ENCODE measurements around the gene CXorf58.
A peak's percentile ranks its signal among the peaks of the same experiment; 100 is the strongest.
"Not testable (repeated sequence)": the region's sequence is repeated elsewhere in the genome, so short reads cannot be mapped to it uniquely, and the experiment has no call there.

The CXorf58 gene

DNA sequence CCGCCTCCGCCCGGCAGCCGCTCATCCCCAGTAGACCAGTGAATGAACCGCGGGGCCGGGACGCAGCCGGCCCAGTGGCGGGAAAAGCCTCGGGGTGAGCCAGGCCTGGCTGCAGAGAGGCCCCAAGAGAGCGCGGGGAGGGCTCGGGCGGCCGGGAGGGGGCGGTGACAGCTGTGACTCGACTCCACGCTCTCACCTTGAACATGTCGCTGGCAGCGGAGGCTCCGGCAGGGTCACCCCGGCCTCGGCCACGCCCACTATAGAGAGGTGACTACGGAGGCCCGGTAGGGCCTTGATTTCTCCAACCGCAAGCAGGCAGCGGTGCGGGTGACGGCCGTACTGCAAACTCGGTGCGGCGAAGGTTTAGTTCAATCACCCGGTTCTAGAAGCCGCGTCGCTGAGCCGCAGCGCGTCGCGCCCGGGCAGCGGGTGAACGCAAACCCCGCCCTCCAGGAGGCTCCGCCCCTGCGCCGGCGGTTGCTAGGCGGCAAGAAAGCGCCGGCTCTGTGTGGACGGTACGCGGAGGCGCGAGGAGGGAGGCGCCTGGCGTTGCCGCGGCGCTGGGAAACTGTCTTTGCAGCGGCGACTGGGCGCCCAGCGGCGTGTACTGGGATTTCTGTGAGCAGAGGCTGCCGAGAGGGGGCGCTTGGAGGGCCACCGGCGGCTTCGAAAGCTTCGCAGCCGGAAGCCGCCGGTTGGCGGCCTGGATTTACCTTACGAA is at the start of gene CXorf58, which contains the start of gene APOO:
Gene CXorf58, plus strand, starts transcription at position 509 of the 721 bp plus-strand sequence. CDS start 2,297 bp downstream, outside the sequence.
Gene APOO, minus strand, starts transcription at position 441 of the 721 bp plus-strand sequence. Its CDS starts 236 bp downstream, at position 205.
- DNase-seq = peak; percentile 91

DNA sequence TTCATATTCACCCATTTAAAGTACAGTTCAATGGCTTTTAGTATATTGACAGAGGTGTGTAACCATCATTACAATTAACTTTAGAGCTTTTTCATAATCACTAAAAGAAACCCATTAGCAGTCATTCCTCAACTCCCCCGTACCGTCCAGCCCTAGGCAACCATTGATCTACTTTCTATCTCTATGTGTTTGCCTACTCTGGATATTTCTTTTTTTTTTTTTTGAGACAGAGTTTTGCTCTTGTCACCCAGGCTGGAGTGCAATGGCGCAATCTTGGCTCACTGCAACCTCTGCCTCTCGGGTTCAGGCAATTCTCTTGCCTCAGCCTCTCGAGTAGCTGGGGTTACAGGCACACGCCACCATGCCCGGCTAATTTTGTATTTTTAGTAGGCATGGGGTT is 48.6 kb upstream of the CXorf58 start:
- not testable (repeated sequence) for DNase-seq

GRCh38 chrX:23861215-23861896 is 46.5 kb upstream of the CXorf58 start:
- no peak for DNase-seq

DNA sequence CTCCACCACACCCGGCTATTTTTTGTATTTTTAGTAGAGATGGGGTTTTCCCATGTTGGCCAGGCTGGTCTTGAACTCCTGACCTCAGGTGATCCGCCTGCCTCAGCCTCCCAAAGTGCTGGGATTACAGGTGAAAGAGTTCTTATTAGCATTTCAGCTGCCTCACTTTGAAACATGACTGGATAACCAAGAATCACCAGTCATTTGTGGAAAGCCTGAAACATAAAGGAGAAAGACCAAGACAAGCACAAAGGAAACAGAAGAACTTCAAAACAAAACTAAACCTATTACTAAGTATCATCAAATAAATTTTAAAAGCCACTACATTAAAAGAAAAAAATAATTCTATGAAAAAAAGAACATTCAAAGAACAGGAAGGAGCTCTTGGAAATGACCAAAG is 45.9 kb upstream of the CXorf58 start:
- DNase-seq = not testable (repeated sequence)

- DNase-seq = no peak
Measured at GRCh38 chrX:23864742-23865326, 43.0 kb upstream of the CXorf58 start.

DNA sequence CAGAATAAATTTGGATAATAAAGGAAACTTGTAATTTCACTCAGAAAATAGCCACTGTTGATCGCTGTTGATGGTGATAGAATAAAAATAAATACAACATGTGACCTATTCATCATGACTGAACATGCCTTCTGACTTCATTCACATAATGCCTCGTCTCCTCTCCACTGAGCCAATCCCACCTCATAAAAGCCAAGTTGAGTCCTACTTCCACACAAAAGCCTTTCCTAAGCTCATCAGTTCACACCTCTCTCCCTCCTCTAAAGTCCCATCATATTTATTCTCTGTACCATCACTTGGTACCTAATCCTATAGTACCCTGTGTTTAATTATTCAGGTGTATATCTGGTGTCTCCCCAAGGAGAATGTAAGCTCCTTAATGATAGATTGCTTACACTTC is 37.8 kb upstream of the CXorf58 start:
- DNase-seq = no peak

DNA sequence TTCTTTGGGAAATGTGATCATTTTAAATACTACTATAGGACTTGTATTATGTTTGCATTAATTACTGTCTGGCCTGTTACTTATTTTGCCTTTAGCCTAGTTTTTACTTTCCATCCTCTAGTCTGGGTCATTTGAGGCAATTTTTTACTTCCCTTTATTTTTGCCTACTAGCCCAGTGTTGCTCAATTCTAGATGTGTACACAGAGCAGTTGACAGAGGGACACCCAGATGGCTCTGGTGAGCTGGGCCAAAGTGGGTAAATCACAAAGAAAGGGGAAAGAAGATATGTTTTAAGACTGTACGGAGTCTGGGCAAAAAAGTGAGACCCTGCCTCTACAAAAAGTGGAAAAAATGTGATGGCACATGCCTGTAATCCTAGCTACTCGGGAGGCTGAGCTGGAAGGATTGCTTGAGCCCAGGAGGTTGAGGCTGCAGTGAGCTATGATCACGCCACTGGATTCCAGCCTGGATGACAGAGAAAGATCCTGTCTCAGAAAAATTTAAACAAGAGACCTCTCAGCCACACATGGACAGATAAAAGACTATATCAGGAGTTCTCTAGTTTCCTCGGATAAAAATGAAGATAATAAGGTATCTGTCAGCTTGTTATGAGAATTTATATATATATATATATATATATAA is 35.8 kb upstream of the CXorf58 start:
- no peak for DNase-seq

GRCh38 chrX:23879380-23880090 is 28.3 kb upstream of the CXorf58 start:
- no peak for DNase-seq

- no peak for DNase-seq
Measured at GRCh38 chrX:23883737-23884354, 24.0 kb upstream of the CXorf58 start.

GRCh38 chrX:23884427-23885024 is 23.3 kb upstream of the CXorf58 start:
- no peak for DNase-seq

GRCh38 chrX:23885803-23886202 is 22.0 kb upstream of the CXorf58 start:
- no peak for DNase-seq

GRCh38 chrX:23887451-23887850 is 20.4 kb upstream of the CXorf58 start:
- DNase-seq = no peak

- DNase-seq = no peak
Measured at GRCh38 chrX:23887918-23888317, 19.9 kb upstream of the CXorf58 start.

- DNase-seq = no peak
Measured at GRCh38 chrX:23888887-23889501, 18.8 kb upstream of the CXorf58 start.

DNA sequence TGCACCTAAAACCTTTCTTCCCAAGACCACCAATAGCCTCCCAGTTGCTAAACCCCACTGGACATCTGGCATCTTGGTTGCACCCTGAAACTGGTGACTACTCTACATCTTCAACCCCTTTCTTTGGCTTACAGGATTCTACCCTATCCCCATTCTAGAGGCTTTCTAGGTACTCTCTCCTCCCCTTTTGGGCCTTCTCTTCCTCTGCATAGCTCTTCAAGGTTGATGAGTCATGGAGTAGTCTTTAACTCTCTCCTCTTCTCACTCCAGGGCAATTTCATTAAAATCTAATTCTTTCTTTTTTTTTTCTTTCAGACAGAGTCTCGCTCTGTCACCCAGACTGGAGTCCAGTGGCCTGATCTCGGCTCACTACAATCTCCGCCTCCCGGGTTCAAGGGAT is 16.9 kb upstream of the CXorf58 start:
- DNase-seq = no peak

DNA sequence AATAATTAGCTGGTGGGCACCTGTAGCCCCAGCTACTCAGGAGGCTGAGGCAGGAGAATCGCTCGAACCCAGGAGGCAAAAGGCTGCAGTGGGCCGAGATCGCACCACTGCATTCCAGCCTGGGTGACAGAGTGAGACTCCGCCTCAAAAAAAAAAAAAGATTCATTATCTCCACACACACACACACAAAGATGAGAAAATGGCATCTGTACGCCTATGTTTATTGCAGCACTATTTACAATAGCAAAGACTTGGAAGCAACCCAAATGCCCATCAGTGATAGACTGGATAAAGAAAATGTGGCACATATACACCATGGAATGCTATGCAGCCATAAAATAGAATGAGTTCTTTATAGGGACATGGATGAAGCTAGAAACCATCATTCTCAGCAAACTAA is 12.8 kb upstream of the CXorf58 start:
- DNase-seq = not testable (repeated sequence)

DNA sequence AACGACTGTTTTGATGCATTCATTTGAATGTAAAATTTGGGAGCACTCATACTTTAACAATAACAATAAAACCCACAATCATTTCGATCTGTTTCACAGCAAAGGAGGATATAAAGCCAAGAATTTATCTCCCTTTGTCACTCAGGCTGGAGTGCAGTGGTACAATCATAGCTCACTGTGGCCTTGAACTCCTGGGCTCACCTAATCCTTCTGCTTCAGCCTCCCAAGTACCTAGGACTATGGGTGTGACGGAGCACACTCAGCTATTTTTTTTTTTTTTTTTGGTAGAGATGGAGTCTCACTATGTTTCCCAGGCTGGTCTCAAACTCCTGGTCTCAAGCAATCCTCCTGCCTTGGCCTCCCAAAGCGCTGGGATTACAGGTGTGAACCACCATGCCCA is 11.3 kb upstream of the CXorf58 start:
- not testable (repeated sequence) for DNase-seq

- DNase-seq = no peak
Measured at GRCh38 chrX:23896981-23897380, 10.8 kb upstream of the CXorf58 start.

GRCh38 chrX:23898412-23898959 is 9.3 kb upstream of the CXorf58 start:
- no peak for DNase-seq

- DNase-seq = no peak
Measured at GRCh38 chrX:23900220-23900797, 7.5 kb upstream of the CXorf58 start.

DNA sequence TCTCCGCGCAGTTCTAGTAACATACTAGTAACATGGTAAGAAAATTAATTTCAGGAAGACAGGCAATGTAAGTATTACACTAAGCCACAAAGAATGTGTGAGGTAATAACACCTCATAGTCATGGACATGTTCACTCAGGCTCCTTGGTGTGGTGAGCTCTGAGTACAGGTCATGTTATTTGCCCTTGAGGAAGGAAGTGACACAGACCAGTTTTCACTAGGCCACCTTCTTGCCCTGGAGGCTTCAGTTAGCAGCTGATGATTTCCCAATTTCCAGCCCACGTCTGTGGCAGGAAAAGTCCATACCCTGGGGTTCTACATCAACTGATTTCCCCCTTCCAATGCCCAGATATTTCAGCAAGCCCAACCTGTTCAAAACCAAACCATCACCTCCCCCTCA is 6.7 kb upstream of the CXorf58 start:
- no peak for DNase-seq

All from NCI-H510A treated with DMSO at 0.1 percent for 48 hours (cell line).